Spleen (tissue), 11 donors: ENCODE results near the gene DYNLL1. TPM values are rescaled to one million over a fixed set of nuclear protein-coding genes. Genes with fewer than 3 reads are reported as not detected.
A peak's percentile ranks its signal among the peaks of the same experiment; 100 is the strongest.

Experiments used
- DNase-seq: peaks from one replicate; pipeline ENCODE4 v3.0.0-alpha.2; 2020
- H3K27ac ChIP-seq, 8 donors: fragments of 200-600 bp; sonication (generic) in 7 of 8; 1 replicate in 4 of 8; 2 replicates in 4 of 8; pipeline versions ENCODE4 v1.5.0 to v1.8.0; 2016 to 2021; ENCODE audit warnings: inconsistent platforms in 4 of 8, mild to moderate bottlenecking in 4 of 8, moderate library complexity in 1 of 8
- H3K27me3 ChIP-seq, 7 donors: fragments of 200-600 bp; sonication (generic) in 6 of 7; replicated peaks in 1 of 7; 1 replicate in 4 of 7; 2 replicates in 3 of 7; pipeline versions ENCODE4 v1.5.0 to v1.8.0; 2016 to 2021; ENCODE audit warnings: inconsistent platforms in 3 of 7, mild to moderate bottlenecking in 1 of 7
- H3K36me3 ChIP-seq, 6 donors: fragments of 200-600 bp; sonication (generic) in 5 of 6; 1 replicate in 4 of 6; 2 replicates in 2 of 6; pipeline versions ENCODE4 v1.5.0 to v1.8.0; 2016 to 2021; ENCODE audit warnings: inconsistent platforms in 2 of 6
- H3K4me1 ChIP-seq, 6 donors: fragments of 200-600 bp; sonication (generic) in 5 of 6; 1 replicate in 3 of 6; 2 replicates in 3 of 6; pipeline versions ENCODE4 v1.5.0 to v1.8.0; 2016 to 2021; ENCODE audit warnings: inconsistent platforms in 3 of 6
- H3K4me3 ChIP-seq, 8 donors: fragments of 200-600 bp; sonication (generic) in 7 of 8; 1 replicate in 4 of 8; 2 replicates in 4 of 8; pipeline versions ENCODE4 v1.5.0 to v1.8.0; 2016 to 2021; ENCODE audit warnings: inconsistent platforms in 4 of 8, mild to moderate bottlenecking in 4 of 8, moderate library complexity in 2 of 8
- H3K9me3 ChIP-seq, 8 donors: fragments of 200-600 bp; sonication (generic) in 7 of 8; 1 replicate in 4 of 8; 2 replicates in 4 of 8; pipeline versions ENCODE4 v1.5.0 to v1.8.0; 2016 to 2021; ENCODE audit warnings: inconsistent platforms in 4 of 8
- POLR2A ChIP-seq, 3 donors: fragments of 450-650 bp; IDR thresholded peaks; one replicate each; pipeline ENCODE4 v1.5.1; 2017; ENCODE audit warnings: antibody characterized with exemption in 3 of 3, mild to moderate bottlenecking in 1 of 3
- POLR2AphosphoS5 ChIP-seq, 3 donors: sonication (generic); formaldehyde crosslinking; IDR thresholded peaks; one replicate each; pipeline ENCODE4 v1.5.1; 2017; ENCODE audit warnings: antibody characterized with exemption in 3 of 3
- WGBS, 5 donors: extraction: QIAGEN DNeasy Blood & Tissue Kit in 3 of 5; methylation state at CpG; one replicate each; pipeline versions ENCODE4 v1.1.5 to v1.1.7; 2013 to 2018; 5-methylcytosine and 5-hydroxymethylcytosine counted together
- intact Hi-C: fragments of 100-400 bp; cut with DNase I; formaldehyde crosslinking; loops from one replicate; pipeline ENCODE4 v1.15.0; 2023; ENCODE audit warnings: low total_unique reads
- polyA plus RNA-seq, 3 donors: library from polyadenylated mRNA; stranded (reverse); fragments of 200-250 nt; gene quantifications; one replicate each; pipeline ENCODE4 v1.2.1, GENCODE V29; 2013
- total RNA-seq, 7 donors: library from RNA; depleted of rRNA in 3 of 7; stranded (reverse); fragments of >200 nt in 3 of 7; fragmentation: NEBNext Ultra II Directional in 4 of 7; extraction: Animal tissue kit (Norgen Biotek cat#: 25700) in 4 of 7; gene quantifications; one replicate each; pipeline versions ENCODE4 v1.1.0 to v1.2.1, GENCODE V29; 2016 to 2021
- TF ChIP-seq, protein P1 (sequence below), 11 experiments: fragments of 200-600 bp in 7 of 11; fragments of 450-650 bp in 4 of 11; sonication (generic) in 4 of 11; IDR thresholded peaks in 8 of 11; conservative IDR thresholded peaks in 3 of 11; 1 replicate in 7 of 11; 2 replicates in 4 of 11; pipeline versions ENCODE4 v1.4.0 to v1.8.0; 2016 to 2021; ENCODE audit warnings: antibody characterized with exemption in 11 of 11, inconsistent platforms in 4 of 11, mild to moderate bottlenecking in 1 of 11
- donor health status: healthy with polysubstance abuse.
- donor health status: DM: no; HTN: no; CAD: no; lungs with moderate emphysema.
- donor health status: DM: no; HTN: no; CAD: no.
- donor health status: Bipolar disorder and iron deficiency.
- donor health status: healthy.
- donor health status: DM: no; HTN: no; CAD: no.
- donor health status: DM: yes; HTN: yes; CAD: no.

DYNLL1 gene
- total and polyA plus RNA-seq, 10 donors = 84.1 to 338 (median 158) TPM

DNA sequence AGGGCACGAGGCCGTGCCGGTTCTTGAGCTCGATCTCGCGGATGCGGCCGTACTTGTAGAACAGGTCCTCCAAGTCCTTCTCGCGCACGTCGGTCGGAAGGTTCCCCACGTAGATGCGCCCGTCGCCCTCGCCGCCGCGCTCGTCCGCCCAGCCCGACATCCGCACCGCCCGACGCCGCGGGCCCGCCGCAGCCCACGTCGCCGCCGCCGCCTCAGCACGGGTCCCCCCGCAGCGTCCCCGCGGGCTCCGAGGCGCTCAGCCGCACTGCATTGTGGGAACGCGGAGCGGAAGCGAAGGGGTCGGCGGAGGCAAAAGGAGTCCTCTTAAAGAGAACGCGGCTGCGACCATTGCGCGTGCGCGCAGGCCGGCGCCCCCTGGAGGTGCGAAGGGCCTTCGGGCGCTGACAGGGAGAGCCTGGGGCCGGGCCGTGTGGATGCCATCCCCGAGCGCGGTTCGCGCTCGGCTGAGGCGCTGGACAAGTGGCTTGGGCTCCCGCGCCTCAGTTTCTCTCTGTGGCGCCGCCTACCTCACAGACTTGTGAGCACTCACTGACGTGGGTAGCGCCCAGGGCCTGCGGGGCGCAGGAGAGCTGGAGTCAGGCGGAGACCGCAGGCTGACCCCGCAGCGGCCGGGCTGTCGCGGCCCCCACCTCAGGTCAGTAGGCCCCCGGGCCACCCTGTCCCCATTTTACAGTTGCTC lies 26.3 kb upstream of the DYNLL1 start, which contains the start of gene SRSF9:
SRSF9 (minus strand) TSS at position 299 of the 700 bp plus-strand sequence; CDS start at position 160, 139 bp downstream.
- H3K4me1 ChIP-seq = peaks cover 28 to 81% (median 56%) of the 10 kb centered on the region in 6 donors
- DNase-seq = peak; percentile 100
- H3K9me3 ChIP-seq = no peaks in the 10 kb centered on the region
- peaks cover 0 to 32% (median 23%) of the 10 kb centered on the region in 6 donors for H3K36me3 ChIP-seq
- intact Hi-C loops = no loop called here
- peak within 1 kb of the TSS; percentile 88 to 97 (median 94) for H3K4me3 ChIP-seq
- peak within 1 kb of the TSS; percentile 93 to 99 (median 98) for H3K27ac ChIP-seq
- TF ChIP-seq POLR2AphosphoS5 (IDR thresholded peaks at IDR 0.05) (peak; percentile 95 to 97 (median 96)), POLR2A (IDR thresholded peaks at IDR 0.05) (peak; percentile 28 to 83 (median 60))
- TF ChIP-seq, protein P1, sequence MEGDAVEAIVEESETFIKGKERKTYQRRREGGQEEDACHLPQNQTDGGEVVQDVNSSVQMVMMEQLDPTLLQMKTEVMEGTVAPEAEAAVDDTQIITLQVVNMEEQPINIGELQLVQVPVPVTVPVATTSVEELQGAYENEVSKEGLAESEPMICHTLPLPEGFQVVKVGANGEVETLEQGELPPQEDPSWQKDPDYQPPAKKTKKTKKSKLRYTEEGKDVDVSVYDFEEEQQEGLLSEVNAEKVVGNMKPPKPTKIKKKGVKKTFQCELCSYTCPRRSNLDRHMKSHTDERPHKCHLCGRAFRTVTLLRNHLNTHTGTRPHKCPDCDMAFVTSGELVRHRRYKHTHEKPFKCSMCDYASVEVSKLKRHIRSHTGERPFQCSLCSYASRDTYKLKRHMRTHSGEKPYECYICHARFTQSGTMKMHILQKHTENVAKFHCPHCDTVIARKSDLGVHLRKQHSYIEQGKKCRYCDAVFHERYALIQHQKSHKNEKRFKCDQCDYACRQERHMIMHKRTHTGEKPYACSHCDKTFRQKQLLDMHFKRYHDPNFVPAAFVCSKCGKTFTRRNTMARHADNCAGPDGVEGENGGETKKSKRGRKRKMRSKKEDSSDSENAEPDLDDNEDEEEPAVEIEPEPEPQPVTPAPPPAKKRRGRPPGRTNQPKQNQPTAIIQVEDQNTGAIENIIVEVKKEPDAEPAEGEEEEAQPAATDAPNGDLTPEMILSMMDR (IDR thresholded peaks at IDR 0.05 in 8 of 11, conservative IDR thresholded peaks at IDR 0.05 in 3 of 11) = peak; percentile 82 to 99 (median 97)
- H3K27me3 ChIP-seq = no peaks in the 10 kb centered on the region
- WGBS, 5 donors = 0 to 1% (median 0%) methylated on average over 20 to 88 of the region's 88 CpGs

DNA sequence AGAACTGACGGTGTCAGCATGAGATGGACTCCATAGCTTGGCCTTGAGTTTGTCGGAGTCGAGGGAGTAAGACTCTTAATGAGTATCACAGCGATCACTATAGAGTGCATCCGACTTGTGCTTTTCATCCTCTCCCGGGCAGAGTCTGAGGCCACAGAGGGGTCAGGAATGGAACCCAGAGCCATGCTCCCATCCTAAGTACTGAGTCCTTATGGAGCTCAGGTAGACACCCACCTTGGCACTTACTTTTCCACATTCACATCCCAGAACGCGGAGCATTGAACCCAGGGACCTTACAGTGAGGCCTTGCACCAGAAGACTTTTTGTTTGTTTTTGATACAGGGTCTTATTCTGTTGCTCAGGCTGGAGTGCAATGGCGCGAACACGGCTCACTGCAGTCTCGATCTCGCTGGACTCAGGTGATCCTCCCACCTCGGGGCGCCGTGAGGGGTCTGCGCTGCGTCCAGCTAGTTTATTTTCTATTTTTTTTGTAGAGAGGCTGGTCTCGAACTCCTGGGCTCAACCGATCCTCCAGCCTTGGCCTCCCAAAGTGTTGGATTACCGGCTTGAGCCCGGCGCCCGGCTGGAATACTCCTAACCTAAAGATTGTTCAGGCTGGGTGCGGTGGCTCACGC lies 25.6 kb upstream of the DYNLL1 start:
- intact Hi-C loops = no loop called here
- peak; percentile 74 for DNase-seq

DNA sequence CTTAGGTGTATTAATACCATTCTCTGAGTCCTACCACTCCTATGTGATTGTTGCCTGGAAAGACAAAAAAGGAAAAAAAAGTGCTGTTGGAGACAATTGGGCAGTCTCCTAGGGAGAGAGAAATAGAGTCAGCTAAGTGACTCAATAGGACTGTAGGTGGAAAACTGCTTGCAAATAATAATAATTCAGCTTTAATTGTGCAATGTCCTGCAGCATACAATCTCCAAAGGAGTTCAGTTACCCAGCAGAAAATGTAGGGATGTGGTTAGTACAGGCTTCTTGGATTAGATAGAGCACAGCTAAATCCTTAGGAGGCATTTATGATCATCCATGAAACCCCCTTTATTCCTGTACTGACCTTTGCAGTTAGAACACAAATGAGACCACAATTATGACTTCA lies 23.4 kb upstream of the DYNLL1 start:
- TF ChIP-seq, protein P1 (IDR thresholded peaks at IDR 0.05 in 8 of 11, conservative IDR thresholded peaks at IDR 0.05 in 3 of 11) = no peak
- TF ChIP-seq POLR2A (IDR thresholded peaks at IDR 0.05) (no peak), POLR2AphosphoS5 (IDR thresholded peaks at IDR 0.05) (no peak)
- Histone ChIP-seq H3K4me1 (peaks cover 6 to 69% (median 36%) of the 10 kb centered on the region in 6 donors), H3K4me3 (no peak overlapping the region), H3K9me3 (no peaks in the 10 kb centered on the region), H3K36me3 (peaks cover 0 to 3% (median under 1%) of the 10 kb centered on the region in 6 donors), H3K27me3 (no peaks in the 10 kb centered on the region), H3K27ac (no peak overlapping the region)
- no peak for DNase-seq
- intact Hi-C loops = no loop called here

More for the DNA sequence above, 25.6 kb upstream of the DYNLL1 start:
- WGBS, 5 donors = 65 to 74% (median 71%) methylated on average over 26 of the region's 26 CpGs
- TF ChIP-seq POLR2AphosphoS5 (IDR thresholded peaks at IDR 0.05) (no peak), POLR2A (IDR thresholded peaks at IDR 0.05) (no peak)
- TF ChIP-seq, protein P1 (IDR thresholded peaks at IDR 0.05 in 8 of 11, conservative IDR thresholded peaks at IDR 0.05 in 3 of 11) = no peak
- Histone ChIP-seq H3K9me3 (no peaks in the 10 kb centered on the region), H3K4me3 (peak overlapping the region; percentile 88 to 97 (median 94)), H3K27me3 (no peaks in the 10 kb centered on the region), H3K4me1 (peaks cover 28 to 81% (median 57%) of the 10 kb centered on the region in 6 donors), H3K27ac (peak overlapping the region; percentile 93 to 99 (median 98)), H3K36me3 (peaks cover 0 to 25% (median 16%) of the 10 kb centered on the region in 6 donors)
